Osteoblast (primary cell): ENCODE results near the gene TICAM2. TPM values are rescaled to one million over a fixed set of nuclear protein-coding genes. Genes with fewer than 3 reads are reported as not detected.
"Not testable (repeated sequence)": the region's sequence is repeated elsewhere in the genome, so short reads cannot be mapped to it uniquely, and the experiment has no call there.

Source experiments
- DNase-seq: peaks from one replicate; pipeline ENCODE4 v3.0.0; 2011; ENCODE audit warnings: low spot score, mixed read lengths; ENCODE audit not compliant: insufficient read length; ENCODE audit errors: missing footprints
- H2AFZ ChIP-seq: 2 replicates; pipeline ENCODE4 v1.6.0; 2011; ENCODE audit warnings: mild to moderate bottlenecking, low read length
- H3K27ac ChIP-seq: 2 replicates; pipeline ENCODE4 v1.5.1; 2011; ENCODE audit warnings: mild to moderate bottlenecking, low read depth, low read length, moderate library complexity
- H3K27me3 ChIP-seq: 2 replicates; pipeline ENCODE4 v1.6.0; 2012; ENCODE audit warnings: mild to moderate bottlenecking, control low read depth, inconsistent platforms, low read length, moderate library complexity; ENCODE audit not compliant: insufficient read depth
- H3K36me3 ChIP-seq: 2 replicates; pipeline ENCODE4 v1.5.1; 2011; ENCODE audit warnings: mild to moderate bottlenecking, low read length, control low read depth, moderate library complexity; ENCODE audit not compliant: insufficient read depth
- H3K4me1 ChIP-seq: 2 replicates; pipeline ENCODE4 v1.5.1; 2011; ENCODE audit warnings: mild to moderate bottlenecking, low read length, control low read depth, moderate library complexity; ENCODE audit not compliant: insufficient read depth
- H3K4me2 ChIP-seq: 2 replicates; pipeline ENCODE4 v1.6.0; 2011; ENCODE audit warnings: mild to moderate bottlenecking, low read length; ENCODE audit not compliant: insufficient read depth
- H3K4me3 ChIP-seq: fragments of 200-600 bp; sonication (generic); 3 replicates; pipeline ENCODE4 v1.5.1; 2012; ENCODE audit warnings: mild to moderate bottlenecking, low read length, inconsistent platforms; ENCODE audit not compliant: insufficient read depth
- H3K79me2 ChIP-seq: 2 replicates; pipeline ENCODE4 v1.6.0; 2012; ENCODE audit warnings: mild to moderate bottlenecking, low read length, control low read depth, inconsistent platforms; ENCODE audit not compliant: insufficient read depth
- H3K9me3 ChIP-seq: 2 replicates; pipeline ENCODE4 v1.5.1; 2011; ENCODE audit warnings: low read depth, low read length, control low read depth
- H4K20me1 ChIP-seq: 2 replicates; pipeline ENCODE4 v1.6.0; 2012; ENCODE audit warnings: mild to moderate bottlenecking, low read length, control low read depth; ENCODE audit not compliant: insufficient read depth
- total RNA-seq: library from RNA; depleted of rRNA; stranded (reverse); fragments of >200 nt; gene quantifications from 2 replicates; pipeline ENCODE4 v1.2.3, GENCODE V29; 2012
- TF ChIP-seq, protein P1 (sequence below): IDR thresholded peaks from 2 replicates; pipeline ENCODE4 v1.5.1; 2011; ENCODE audit warnings: mild to moderate bottlenecking, low read depth, low read length, moderate library complexity; ENCODE audit errors: extremely low read depth

Gene TICAM2, protein sequence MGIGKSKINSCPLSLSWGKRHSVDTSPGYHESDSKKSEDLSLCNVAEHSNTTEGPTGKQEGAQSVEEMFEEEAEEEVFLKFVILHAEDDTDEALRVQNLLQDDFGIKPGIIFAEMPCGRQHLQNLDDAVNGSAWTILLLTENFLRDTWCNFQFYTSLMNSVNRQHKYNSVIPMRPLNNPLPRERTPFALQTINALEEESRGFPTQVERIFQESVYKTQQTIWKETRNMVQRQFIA
- 6.9 and 9.1 TPM in 2 replicates for total RNA-seq

DNA sequence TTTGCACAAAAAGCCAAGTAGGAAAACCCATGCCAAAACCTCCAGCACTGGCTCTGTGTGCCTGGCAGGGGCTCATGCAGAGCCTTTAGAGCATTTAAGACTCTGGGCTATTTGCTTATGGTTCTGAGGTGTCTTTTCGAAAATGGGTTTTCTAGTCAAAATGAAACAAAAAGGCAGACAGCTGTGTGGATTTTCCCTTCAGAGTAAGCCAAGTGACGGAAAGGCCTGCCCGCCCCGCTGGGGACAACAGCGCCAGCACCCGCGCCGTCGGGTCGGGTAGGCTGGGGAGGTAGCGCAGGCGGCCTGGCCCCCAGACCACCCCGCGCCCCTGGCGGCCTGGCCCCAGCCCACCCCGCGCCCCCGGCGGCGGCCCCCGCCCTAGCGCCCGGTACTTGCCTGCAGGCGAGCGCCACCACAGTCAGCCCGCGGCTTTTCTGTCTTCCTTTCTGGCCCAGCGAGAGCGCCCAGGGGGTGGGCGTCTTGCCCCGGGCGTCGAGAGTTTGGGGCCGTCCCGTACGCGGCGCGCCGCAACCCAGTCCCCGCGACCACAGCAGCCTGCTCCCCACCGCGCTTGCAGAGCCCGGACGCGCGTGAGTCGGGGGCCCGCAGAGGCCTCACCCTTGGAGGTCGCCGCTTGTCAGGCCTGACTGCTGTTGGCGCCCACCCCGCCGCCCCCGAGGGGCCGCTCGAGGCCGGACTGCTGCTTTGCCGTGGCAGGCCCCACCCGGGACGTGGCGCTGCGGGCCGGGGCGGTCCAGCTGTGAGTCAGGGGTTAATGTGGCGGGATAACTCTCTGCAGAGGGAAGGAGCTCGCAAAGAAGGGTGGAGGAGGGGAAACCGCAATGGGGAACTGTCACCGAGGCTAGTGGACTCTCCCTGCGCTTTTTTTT lies at the start of gene TICAM2:
TICAM2 (minus strand) TSS at position 779 of the 890 bp plus-strand sequence. CDS start 21,223 bp downstream, outside the sequence.
- peak within 1 kb of the TSS; percentile 77 for H3K27ac ChIP-seq
- peak within 1 kb of the TSS; percentile 63 for H2AFZ ChIP-seq
- peaks cover 43% of the 10 kb centered on the region for H3K4me1 ChIP-seq
- H4K20me1 ChIP-seq, result peaks cover 16% of the 10 kb centered on the region
- H3K9me3 ChIP-seq, result no peaks in the 10 kb centered on the region
- H3K4me3 ChIP-seq, result peak within 1 kb of the TSS; percentile 81
- TF ChIP-seq, protein P1, sequence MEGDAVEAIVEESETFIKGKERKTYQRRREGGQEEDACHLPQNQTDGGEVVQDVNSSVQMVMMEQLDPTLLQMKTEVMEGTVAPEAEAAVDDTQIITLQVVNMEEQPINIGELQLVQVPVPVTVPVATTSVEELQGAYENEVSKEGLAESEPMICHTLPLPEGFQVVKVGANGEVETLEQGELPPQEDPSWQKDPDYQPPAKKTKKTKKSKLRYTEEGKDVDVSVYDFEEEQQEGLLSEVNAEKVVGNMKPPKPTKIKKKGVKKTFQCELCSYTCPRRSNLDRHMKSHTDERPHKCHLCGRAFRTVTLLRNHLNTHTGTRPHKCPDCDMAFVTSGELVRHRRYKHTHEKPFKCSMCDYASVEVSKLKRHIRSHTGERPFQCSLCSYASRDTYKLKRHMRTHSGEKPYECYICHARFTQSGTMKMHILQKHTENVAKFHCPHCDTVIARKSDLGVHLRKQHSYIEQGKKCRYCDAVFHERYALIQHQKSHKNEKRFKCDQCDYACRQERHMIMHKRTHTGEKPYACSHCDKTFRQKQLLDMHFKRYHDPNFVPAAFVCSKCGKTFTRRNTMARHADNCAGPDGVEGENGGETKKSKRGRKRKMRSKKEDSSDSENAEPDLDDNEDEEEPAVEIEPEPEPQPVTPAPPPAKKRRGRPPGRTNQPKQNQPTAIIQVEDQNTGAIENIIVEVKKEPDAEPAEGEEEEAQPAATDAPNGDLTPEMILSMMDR, result no peak
- peak; percentile 96 for DNase-seq
- H3K79me2 ChIP-seq, result peaks cover 56% of the 10 kb centered on the region
- no peaks in the 10 kb centered on the region for H3K27me3 ChIP-seq
- peaks cover 5% of the 10 kb centered on the region for H3K36me3 ChIP-seq
- peak within 1 kb of the TSS; percentile 82 for H3K4me2 ChIP-seq

DNA sequence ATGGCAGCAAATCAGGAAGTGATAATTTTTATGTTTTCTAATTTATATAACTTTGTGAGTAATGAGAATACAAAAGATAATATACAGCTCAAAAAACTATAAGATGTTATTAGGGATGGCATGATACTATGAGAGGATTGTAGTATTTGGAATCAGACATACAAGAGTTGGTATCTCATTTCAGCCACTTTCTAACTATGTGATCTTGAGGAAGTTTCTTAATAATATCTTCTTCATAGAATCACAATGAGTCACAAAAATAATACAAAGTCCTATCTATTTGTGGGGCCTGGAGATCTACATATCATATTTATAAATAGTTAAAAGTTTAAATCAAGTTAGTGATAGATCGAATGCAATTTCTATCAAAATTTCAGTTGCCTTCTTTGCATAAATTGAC lies 47.3 kb upstream of the TICAM2 start:
- H3K79me2 ChIP-seq, result no peaks in the 10 kb centered on the region
- H3K4me1 ChIP-seq, result no peaks in the 10 kb centered on the region
- peaks cover 6% of the 10 kb centered on the region for H3K27me3 ChIP-seq
- no peak overlapping the region for H2AFZ ChIP-seq
- no peaks in the 10 kb centered on the region for H3K9me3 ChIP-seq
- no peaks in the 10 kb centered on the region for H3K36me3 ChIP-seq
- H3K4me2 ChIP-seq, result no peak overlapping the region
- no peaks in the 10 kb centered on the region for H4K20me1 ChIP-seq
- DNase-seq, result no peak
- H3K27ac ChIP-seq, result no peak overlapping the region
- TF ChIP-seq, protein P1, result no peak
- no peak overlapping the region for H3K4me3 ChIP-seq

DNA sequence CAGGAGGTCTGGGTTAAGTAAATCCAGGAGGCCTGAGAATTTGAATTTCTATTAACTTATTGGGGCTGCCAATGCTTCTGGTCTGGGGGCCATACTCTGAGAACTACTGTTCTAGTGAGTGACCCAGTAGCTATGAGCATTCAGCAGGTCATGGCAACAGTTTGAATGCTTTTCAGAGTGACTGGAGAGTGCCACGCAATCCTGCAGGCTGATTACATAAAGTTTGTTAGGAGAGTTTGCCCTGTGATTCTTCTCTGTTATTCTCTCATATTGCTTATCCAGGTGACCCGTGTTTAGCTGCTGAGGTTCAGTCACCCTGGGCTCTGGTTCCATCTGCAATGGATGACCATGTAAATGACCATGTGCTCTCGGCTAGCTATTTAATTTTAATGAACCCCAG lies 45.8 kb upstream of the TICAM2 start:
- TF ChIP-seq, protein P1, result no peak

DNA sequence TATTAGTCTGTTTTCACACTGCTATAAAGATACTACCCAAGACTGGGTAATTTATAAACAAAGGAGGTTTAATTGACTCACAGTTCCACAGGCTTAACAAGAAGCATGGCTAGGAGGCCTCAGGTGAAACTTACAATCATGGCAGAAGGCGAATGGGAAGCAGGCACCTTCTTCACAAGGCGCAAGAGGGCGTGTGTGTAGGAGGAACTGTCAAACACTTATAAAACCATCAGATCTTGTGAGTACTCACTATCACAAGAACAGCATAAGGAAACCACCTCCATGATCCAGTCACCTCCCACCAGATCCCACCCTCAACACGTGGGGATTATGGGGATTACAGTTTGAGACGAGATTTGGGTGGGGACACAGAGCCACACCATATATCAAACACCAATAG lies 43.1 kb upstream of the TICAM2 start:
- not testable (repeated sequence) for H3K79me2 ChIP-seq, H4K20me1 ChIP-seq, DNase-seq, H2AFZ ChIP-seq, H3K4me2 ChIP-seq, H3K27ac ChIP-seq, H3K4me3 ChIP-seq, H3K4me1 ChIP-seq, H3K9me3 ChIP-seq, H3K27me3 ChIP-seq, H3K36me3 ChIP-seq

More for the DNA sequence above, 45.8 kb upstream of the TICAM2 start:
- Histone ChIP-seq H4K20me1 (no peaks in the 10 kb centered on the region), H3K4me3 (no peak overlapping the region), H3K36me3 (no peaks in the 10 kb centered on the region), H3K27me3 (peaks cover 9% of the 10 kb centered on the region), H2AFZ (no peak overlapping the region), H3K27ac (no peak overlapping the region), H3K4me1 (no peaks in the 10 kb centered on the region), H3K9me3 (no peaks in the 10 kb centered on the region), H3K4me2 (no peak overlapping the region), H3K79me2 (no peaks in the 10 kb centered on the region)
- DNase-seq, result no peak
